GM10266 (cell line): Measurements from ENCODE around the gene ERAP2.
"Not testable (repeated sequence)": the region's sequence is repeated elsewhere in the genome, so short reads cannot be mapped to it uniquely, and the experiment has no call there.

Experiments used
- DNase-seq: peaks from one replicate; pipeline ENCODE4 v3.0.0; 2012; ENCODE audit errors: extremely low spot score
- TF ChIP-seq, protein P1 (sequence below): IDR thresholded peaks from 2 replicates; pipeline ENCODE4 v1.5.1; 2012; ENCODE audit warnings: mild to moderate bottlenecking, low read depth; ENCODE audit not compliant: control insufficient read depth, insufficient read depth; ENCODE audit errors: missing control alignments

ERAP2 gene

DNA sequence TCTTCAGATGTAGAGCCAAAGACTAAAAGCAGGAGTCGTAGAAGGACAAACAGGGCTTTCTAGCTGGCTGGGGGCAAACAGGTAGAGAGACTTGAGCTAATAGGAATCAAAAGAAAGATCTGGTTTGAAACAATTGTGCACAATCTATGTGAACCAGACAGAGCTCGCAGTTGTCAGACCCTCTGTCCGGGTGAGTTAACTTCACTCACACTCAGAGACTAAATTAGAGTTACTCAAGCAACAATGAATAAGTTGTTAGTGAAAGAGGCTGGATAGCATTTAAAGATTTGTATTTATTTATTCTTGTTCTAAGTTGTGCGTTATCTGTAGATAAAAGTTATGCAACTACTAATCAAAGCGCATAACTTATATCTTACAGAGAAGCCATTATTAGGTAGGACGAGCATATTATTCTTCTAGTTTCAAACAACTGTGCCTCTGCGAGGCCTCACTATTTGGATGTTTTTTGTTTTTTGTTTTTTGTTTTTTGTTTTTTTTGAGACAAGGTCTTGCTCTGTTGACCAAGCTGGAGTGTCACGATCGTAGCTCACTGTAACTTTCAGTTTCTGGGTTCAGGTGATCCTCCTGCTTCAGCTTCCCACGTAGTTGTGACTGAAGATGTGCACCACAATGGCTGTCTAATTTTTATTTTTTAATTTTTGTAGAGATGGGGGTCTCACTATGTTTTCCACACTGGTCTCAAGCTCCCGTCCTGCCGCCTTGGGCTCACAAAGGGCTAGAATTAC, 46.4 kb downstream of the ERAP2 start:
- no peak for DNase-seq
- TF ChIP-seq, protein P1, sequence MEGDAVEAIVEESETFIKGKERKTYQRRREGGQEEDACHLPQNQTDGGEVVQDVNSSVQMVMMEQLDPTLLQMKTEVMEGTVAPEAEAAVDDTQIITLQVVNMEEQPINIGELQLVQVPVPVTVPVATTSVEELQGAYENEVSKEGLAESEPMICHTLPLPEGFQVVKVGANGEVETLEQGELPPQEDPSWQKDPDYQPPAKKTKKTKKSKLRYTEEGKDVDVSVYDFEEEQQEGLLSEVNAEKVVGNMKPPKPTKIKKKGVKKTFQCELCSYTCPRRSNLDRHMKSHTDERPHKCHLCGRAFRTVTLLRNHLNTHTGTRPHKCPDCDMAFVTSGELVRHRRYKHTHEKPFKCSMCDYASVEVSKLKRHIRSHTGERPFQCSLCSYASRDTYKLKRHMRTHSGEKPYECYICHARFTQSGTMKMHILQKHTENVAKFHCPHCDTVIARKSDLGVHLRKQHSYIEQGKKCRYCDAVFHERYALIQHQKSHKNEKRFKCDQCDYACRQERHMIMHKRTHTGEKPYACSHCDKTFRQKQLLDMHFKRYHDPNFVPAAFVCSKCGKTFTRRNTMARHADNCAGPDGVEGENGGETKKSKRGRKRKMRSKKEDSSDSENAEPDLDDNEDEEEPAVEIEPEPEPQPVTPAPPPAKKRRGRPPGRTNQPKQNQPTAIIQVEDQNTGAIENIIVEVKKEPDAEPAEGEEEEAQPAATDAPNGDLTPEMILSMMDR = no peak

DNA sequence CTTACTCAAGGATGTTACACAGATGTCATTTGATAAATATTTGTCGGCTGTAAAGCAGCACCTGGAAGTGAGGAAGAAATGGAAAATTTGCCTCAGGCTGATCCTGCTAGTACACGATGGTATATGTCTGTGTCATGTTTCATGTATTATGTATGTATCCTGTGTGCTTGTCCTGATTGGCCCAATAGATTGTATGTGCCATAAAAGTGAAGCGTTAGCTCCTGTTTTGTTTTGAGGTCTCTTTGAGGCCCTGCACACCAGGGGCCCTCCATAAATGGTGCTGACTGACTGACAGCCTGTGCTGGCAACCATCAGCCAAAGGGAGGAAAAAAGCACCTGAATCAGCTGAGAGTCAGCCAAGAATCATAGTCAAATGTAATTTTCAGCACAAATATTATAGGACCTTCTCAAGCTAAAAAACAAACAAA, 47.7 kb downstream of the ERAP2 start:
- no peak for DNase-seq
- TF ChIP-seq, protein P1 = no peak

DNA sequence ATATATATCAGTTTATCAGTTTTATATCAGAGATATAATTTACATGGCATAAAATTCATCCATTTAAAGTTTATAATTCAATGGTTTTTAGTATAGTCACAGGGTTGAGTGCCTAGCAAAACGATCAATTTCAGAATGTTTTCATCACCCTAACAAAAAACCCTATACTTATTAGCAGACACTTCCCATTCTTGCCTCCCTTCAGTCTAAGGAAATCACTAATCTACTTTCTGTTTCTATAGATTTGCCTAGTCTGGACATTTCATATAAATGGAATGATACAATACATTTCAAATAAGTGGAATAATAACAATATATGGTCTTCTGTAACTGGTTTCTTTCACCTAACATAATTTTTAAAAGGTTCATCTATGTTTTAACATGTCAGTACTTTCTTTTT, 50.0 kb downstream of the ERAP2 start:
- no peak for DNase-seq
- TF ChIP-seq, protein P1 = no peak

DNA sequence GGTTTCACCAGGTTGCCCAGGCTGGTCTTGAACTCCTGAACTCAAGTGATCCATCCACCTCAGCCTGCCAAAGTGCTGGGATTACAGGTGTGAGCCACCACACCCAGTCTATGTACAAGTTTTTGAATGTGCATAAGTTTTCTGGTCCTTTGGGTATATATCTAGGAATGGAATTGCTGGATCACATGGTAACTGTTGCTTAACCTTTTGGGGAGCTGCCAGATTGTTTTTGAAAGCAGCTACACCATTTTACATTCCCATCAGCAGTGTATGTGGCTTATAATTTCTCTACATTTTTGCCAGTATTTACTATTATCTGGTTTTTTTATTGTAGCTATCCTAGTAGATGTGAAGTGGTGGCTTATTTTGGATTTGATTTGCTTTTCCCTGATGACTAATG, 50.7 kb downstream of the ERAP2 start:
- DNase-seq = no peak
- TF ChIP-seq, protein P1 = no peak

DNA sequence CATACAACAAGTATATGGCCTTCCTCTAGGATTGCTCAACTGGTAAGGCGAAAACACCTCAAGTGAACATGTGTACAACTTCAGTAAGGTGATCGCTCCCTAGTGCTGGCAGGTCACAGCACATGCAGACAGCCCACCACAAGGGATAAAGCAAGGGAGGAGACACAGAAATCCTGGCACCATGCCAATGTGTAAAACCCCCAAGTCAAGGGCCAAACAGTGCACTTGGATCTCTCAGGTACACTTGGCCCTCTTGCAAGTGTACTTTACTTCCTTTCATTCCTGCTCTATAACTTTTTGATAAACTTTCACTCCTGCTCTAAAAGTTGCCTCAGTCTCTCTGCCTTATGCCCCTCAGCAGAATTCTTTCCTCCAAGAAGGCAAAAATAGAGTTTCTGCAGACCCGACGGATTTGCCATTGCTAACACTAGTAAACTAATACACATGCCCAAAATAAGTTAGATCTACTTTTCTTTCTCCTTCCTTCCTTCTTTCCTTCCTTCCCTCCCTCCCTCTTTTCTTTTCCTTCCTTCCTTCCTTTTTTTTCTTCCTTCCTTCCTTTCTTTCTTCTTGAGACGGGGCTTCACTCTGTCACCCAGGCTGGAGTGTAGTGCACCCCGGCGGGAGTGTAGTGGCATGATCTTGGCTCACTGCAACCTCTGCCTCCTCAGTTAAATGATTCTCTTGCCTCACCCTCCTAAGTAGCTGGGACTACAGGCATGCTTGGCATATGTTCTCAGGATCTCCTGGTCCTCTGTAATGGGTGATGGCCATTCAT, 52.8 kb downstream of the ERAP2 start:
- DNase-seq = no peak
- TF ChIP-seq, protein P1 = no peak

DNA sequence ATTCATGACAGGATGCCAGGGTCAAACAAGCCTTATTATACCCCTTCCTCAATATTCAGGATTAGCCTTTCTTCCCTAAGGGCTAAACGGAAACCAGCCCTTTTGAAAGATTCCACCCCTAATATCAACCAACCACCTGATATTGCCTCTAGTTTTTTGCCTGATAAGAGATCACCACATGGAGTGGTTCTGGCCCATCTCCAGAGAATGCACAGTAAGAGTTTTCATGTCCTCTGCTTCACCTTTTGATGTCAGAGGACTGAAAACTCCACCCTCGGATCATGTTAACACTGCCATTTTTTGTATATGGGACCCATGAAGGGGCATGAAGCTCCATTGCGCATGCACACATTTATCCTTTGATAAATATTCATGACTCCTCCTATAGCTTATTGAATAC, 53.8 kb downstream of the ERAP2 start:
- no peak for DNase-seq
- TF ChIP-seq, protein P1 = no peak

DNA sequence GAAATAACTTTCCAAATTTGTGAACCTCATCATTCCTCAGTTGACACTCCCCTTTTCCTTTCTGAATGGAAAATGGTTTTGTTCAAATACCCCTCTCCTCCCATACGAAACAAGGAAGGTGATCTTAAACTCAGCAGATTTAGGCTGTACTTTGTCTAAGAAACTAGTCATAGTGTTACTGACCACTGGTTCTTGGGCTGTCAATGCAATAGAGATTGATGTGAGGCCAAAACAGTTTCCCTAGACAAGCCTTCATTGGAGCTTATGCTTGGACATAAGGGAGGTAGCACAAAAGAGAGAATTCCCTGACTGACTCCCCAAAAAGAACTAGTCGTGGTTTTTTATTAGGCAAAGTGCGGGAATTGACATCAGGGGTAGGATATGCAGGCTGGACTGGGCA, 54.3 kb downstream of the ERAP2 start:
- DNase-seq = no peak
- TF ChIP-seq, protein P1 = no peak

DNA sequence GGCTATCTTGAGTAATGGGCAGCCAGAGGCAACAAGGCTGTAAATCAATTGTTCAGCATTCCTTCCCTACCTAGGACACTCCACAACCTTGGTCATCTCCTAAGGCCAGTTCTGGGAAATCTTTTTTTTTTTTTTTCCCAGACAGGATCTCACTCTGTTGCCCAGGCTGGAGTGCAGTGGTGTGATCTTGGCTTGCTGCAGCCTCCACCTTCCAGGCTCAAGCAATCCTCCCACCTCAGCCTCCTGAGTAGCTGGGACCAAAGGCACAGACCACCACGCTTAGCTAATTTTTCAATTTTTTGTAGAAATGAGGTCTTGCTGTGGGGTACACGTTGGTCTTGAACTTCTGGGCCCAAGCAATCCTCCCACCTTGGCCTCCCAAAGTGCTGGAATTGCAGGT, 54.7 kb downstream of the ERAP2 start:
- DNase-seq = not testable (repeated sequence)
